Thyroid gland (tissue), 4 donors: Measurements from ENCODE around the gene PALMD. TPM values are rescaled to one million over a fixed set of nuclear protein-coding genes. Genes with fewer than 3 reads are reported as not detected.

Source experiments
- DNase-seq, 2 donors: peaks; one replicate each; pipeline ENCODE4 v3.0.0-alpha.2; 2019
- H3K27ac ChIP-seq, 3 donors: fragments of 200-600 bp; sonication (generic); 1 replicate in 2 of 3; 2 replicates in 1 of 3; pipeline ENCODE4 v1.5.1; 2016 to 2019; ENCODE audit warnings: mild to moderate bottlenecking in 1 of 3, moderate library complexity in 1 of 3
- H3K27me3 ChIP-seq: fragments of 200-600 bp; sonication (generic); one replicate; pipeline ENCODE4 v1.5.1; 2019
- H3K36me3 ChIP-seq, 2 donors: fragments of 200-600 bp; sonication (generic); one replicate each; pipeline ENCODE4 v1.5.1; 2016 to 2019
- H3K4me1 ChIP-seq, 2 donors: fragments of 200-600 bp; sonication (generic); one replicate each; pipeline ENCODE4 v1.5.1; 2017 to 2019
- H3K4me3 ChIP-seq, 3 donors: fragments of 200-600 bp; sonication (generic); replicated peaks in 1 of 3; 1 replicate in 2 of 3; 2 replicates in 1 of 3; pipeline ENCODE4 v1.5.1; 2016; ENCODE audit warnings: mild to moderate bottlenecking in 1 of 3
- H3K9me3 ChIP-seq: fragments of 200-600 bp; sonication (generic); one replicate; pipeline ENCODE4 v1.5.1; 2017
- POLR2A ChIP-seq, 2 donors: fragments of 450-650 bp; IDR thresholded peaks; one replicate each; pipeline ENCODE4 v1.6.1; 2017; ENCODE audit warnings: antibody characterized with exemption in 2 of 2, mild to moderate bottlenecking in 2 of 2, moderate library complexity in 1 of 2
- WGBS, 2 donors: methylation state at CpG; one replicate each; pipeline ENCODE4 v1.1.5; 2017; 5-methylcytosine and 5-hydroxymethylcytosine counted together
- intact Hi-C: fragments of 100-400 bp; cut with DNase I; formaldehyde crosslinking; loops from one replicate; pipeline ENCODE4 v1.15.1; 2023
- total RNA-seq, 4 donors: library from RNA; depleted of rRNA; stranded (reverse); fragments of >200 nt; gene quantifications; one replicate each; pipeline ENCODE4 v1.2.3, GENCODE V29; 2016
- TF ChIP-seq, protein P1 (sequence below), 6 experiments: fragments of 200-600 bp in 3 of 6; fragments of 450-650 bp in 3 of 6; sonication (generic) in 3 of 6; IDR thresholded peaks; one replicate each; pipeline ENCODE4 v1.5.1; 2016 to 2019; ENCODE audit warnings: antibody characterized with exemption in 6 of 6, mild to moderate bottlenecking in 2 of 6, inconsistent platforms in 1 of 6, moderate library complexity in 1 of 6

The PALMD gene
- total RNA-seq, 4 donors from 2014 or later, result 6.9 to 14.1 (median 11.2) TPM

DNA sequence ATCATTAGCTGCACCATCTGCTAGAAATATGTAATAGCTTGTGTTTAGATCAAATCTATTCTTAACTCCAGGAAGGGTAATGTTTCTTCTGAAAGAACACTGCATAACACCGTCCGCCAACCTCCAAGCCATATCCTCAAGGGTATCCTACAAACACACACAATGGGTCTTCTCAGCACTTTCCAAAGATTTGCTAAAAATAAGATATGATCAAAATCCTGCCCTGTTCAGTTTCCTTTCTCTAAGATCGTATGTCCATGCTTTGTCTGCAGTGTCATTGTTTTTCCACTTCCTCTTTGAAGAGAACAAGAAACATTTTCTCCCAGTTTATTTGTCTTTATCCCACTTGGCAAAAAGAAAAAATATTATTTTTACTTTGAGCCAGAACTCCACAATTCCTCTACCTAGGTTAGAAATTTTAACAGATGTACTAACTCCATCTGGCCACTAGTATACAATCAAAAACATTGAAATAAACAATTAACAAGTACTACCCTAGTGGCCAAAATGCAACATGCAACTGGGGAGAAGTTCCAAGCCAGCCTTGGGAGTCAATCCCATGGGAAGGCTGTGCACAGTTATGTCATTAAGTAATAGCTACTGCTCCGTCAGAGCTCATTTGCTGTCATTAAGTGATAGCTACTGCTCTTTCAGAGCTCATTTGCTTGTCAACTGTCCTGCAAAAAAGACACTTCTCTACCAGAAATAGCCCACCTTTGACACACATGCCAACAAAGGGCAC lies 82.8 kb downstream of the PALMD start:
- 71 to 73% methylated on average over 4 of the region's 4 CpGs for WGBS, 2 donors
- intact Hi-C loops, result no loop called here
- H3K4me3 ChIP-seq, result no peak overlapping the region
- H3K36me3 ChIP-seq, result peaks cover 0 to 3% of the 10 kb centered on the region in 2 donors
- no peaks in the 10 kb centered on the region for H3K27me3 ChIP-seq
- H3K9me3 ChIP-seq, result no peaks in the 10 kb centered on the region
- no peak for DNase-seq
- no peaks in the 10 kb centered on the region for H3K4me1 ChIP-seq
- peak overlapping the region in 2 of 3 donors; percentile 14 to 43 for H3K27ac ChIP-seq
- TF ChIP-seq, protein P1, sequence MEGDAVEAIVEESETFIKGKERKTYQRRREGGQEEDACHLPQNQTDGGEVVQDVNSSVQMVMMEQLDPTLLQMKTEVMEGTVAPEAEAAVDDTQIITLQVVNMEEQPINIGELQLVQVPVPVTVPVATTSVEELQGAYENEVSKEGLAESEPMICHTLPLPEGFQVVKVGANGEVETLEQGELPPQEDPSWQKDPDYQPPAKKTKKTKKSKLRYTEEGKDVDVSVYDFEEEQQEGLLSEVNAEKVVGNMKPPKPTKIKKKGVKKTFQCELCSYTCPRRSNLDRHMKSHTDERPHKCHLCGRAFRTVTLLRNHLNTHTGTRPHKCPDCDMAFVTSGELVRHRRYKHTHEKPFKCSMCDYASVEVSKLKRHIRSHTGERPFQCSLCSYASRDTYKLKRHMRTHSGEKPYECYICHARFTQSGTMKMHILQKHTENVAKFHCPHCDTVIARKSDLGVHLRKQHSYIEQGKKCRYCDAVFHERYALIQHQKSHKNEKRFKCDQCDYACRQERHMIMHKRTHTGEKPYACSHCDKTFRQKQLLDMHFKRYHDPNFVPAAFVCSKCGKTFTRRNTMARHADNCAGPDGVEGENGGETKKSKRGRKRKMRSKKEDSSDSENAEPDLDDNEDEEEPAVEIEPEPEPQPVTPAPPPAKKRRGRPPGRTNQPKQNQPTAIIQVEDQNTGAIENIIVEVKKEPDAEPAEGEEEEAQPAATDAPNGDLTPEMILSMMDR (IDR thresholded peaks at IDR 0.05), result peak in 3 of 6 experiments; percentile 18 to 32 (median 29)
- no peak for TF ChIP-seq POLR2A (IDR thresholded peaks at IDR 0.05)

DNA sequence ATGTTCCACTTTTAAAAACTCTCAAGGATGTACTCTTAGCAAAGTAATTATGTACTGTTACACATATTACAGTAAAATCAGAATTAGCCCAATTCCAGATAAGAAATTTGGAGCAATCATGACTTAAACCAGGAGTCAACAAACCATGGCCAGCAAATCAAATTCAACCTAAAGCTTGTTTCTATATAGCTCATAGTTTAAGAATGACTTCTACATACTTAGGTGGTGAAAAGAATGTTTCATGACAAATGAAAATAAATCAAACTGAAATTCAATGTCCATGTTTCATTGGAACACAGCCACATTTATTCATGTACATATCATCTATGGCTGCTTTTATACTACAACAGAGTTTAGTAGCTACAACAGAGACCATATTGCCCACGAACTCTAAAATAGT lies 85.5 kb downstream of the PALMD start:
- peaks cover 0 to 3% of the 10 kb centered on the region in 2 donors for H3K36me3 ChIP-seq
- no peak overlapping the region for H3K4me3 ChIP-seq
- TF ChIP-seq POLR2A (IDR thresholded peaks at IDR 0.05), result no peak
- TF ChIP-seq, protein P1 (IDR thresholded peaks at IDR 0.05), result no peak
- H3K27me3 ChIP-seq, result no peaks in the 10 kb centered on the region
- no peak overlapping the region for H3K27ac ChIP-seq
- H3K4me1 ChIP-seq, result no peaks in the 10 kb centered on the region
- whole genome bisulfite sequencing, 2 donors, result 91 to 96% methylated on average over 1 of the region's 1 CpG
- DNase-seq, result no peak
- no peaks in the 10 kb centered on the region for H3K9me3 ChIP-seq
- intact Hi-C loops, result no loop called here

DNA sequence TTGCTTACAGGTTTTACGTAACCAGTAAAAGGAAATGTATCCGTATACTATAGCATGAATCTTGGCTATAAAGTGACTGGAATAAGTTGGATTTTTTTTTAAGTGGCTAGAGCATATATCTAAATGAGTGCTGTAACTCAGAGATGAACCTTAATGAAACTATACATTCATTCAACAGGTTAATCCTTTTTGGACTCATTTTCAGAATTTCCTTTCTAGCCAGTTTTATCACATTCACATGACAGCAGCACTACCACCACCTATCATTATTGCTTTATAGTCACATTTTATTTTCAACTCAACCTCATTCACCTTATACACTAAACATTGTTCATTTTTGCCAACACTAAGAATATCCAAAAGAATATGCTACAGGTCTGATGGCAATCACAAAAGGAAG lies 89.9 kb downstream of the PALMD start:
- H3K27ac ChIP-seq, result no peak overlapping the region
- no peak for DNase-seq
- intact Hi-C loops, result no loop called here
- 67 to 100% methylated on average over 2 of the region's 2 CpGs for WGBS, 2 donors
- no peaks in the 10 kb centered on the region for H3K27me3 ChIP-seq
- H3K36me3 ChIP-seq, result peaks cover 0 to 8% of the 10 kb centered on the region in 2 donors
- H3K4me3 ChIP-seq, result no peak overlapping the region
- H3K4me1 ChIP-seq, result no peaks in the 10 kb centered on the region
- no peak for TF ChIP-seq POLR2A (IDR thresholded peaks at IDR 0.05)
- TF ChIP-seq, protein P1 (IDR thresholded peaks at IDR 0.05), result no peak
- no peaks in the 10 kb centered on the region for H3K9me3 ChIP-seq

DNA sequence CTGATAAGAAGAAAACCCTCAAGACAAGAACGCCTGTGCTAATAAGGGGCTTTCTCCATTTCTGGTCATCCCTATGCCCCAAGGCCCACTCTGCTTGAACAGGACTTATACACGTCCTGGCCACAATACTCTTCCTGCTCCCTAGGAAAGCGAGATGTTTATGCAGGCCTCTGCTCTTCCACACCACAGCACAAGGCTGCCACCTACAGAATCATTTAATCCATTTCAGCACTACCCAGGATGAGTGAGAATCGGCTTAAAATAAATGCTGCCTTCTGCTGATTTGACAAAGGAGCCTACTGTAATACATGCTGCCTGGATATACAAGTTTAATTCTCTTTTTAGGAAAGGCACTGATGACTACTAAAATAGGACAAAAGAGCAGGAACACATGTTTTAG lies 91.1 kb downstream of the PALMD start:
- peaks cover 0 to 8% of the 10 kb centered on the region in 2 donors for H3K36me3 ChIP-seq
- WGBS, 2 donors, result 39 to 73% methylated on average over 4 of the region's 4 CpGs
- H3K27me3 ChIP-seq, result no peaks in the 10 kb centered on the region
- no peak for DNase-seq
- TF ChIP-seq POLR2A (IDR thresholded peaks at IDR 0.05), result no peak
- TF ChIP-seq, protein P1 (IDR thresholded peaks at IDR 0.05), result peak in 3 of 6 experiments; percentile 10 to 18 (median 12)
- intact Hi-C loops, result no loop called here
- no peak overlapping the region for H3K27ac ChIP-seq
- no peaks in the 10 kb centered on the region for H3K4me1 ChIP-seq
- no peaks in the 10 kb centered on the region for H3K9me3 ChIP-seq
- H3K4me3 ChIP-seq, result no peak overlapping the region

DNA sequence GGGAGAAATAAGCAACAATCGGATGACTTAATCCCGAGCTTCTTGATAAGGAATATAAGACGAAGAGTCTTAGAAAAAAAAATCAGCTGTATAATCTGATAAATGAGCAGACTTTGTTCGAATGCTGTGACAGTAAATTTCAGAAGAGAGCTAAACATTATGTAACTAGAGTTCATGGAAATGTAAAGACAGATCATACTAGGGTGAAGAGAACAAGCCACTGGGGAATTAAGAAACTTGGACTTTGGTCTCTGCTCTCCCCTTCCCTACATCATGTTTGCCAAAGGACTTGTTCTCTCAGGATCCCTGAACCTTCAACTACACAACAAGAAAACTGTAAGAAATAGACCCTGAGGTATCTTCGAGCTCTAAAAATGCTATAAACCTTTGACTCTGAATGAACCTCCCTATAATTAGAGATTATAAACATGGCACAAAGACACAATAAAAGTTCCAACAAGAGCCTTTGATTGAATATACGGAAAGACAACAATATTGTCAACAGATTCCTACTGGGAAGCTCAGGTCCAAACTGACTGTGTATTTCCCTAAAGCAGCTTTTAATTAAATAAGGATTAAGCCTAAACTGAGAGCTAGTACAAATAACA lies 93.0 kb downstream of the PALMD start:
- H3K9me3 ChIP-seq, result no peaks in the 10 kb centered on the region
- no peak for DNase-seq
- no peaks in the 10 kb centered on the region for H3K27me3 ChIP-seq
- TF ChIP-seq POLR2A (IDR thresholded peaks at IDR 0.05), result no peak
- TF ChIP-seq, protein P1 (IDR thresholded peaks at IDR 0.05), result no peak
- H3K36me3 ChIP-seq, result peaks cover 0 to 8% of the 10 kb centered on the region in 2 donors
- intact Hi-C loops, result no loop called here
- no peak overlapping the region for H3K27ac ChIP-seq
- 84 to 92% methylated on average over 6 of the region's 6 CpGs for WGBS, 2 donors
- no peaks in the 10 kb centered on the region for H3K4me1 ChIP-seq
- no peak overlapping the region for H3K4me3 ChIP-seq
